ENCODE results near the gene NEDD8.
A peak's percentile ranks its signal among the peaks of the same experiment; 100 is the strongest.

The NEDD8 gene

GRCh38 chr14:24196071-24197055 lies 35.8 kb downstream of the NEDD8 start:
- DNase-seq (ENCODE audit: low read depth): no peak

GRCh38 chr14:24195186-24196070 lies 36.7 kb downstream of the NEDD8 start, which contains the start of gene TM9SF1:
TSS of gene TM9SF1 (minus strand) at chr14:24195441. CDS start at chr14:24195019, 422 bp downstream.
- DNase-seq (ENCODE audit: low read depth): peak; percentile 78

GRCh38 chr14:24194873-24195185 lies 37.3 kb downstream of the NEDD8 start:
- DNase-seq (ENCODE audit: low read depth): no peak

- no peak for DNase-seq (ENCODE audit: low read depth)
These were observed 37.8 kb downstream of the NEDD8 start for GRCh38 chr14:24194186-24194872.

- DNase-seq (ENCODE audit: low read depth): no peak
These were observed 39.2 kb downstream of the NEDD8 start for GRCh38 chr14:24192933-24193332.

- DNase-seq (ENCODE audit: low read depth): no peak
These were observed 41.8 kb downstream of the NEDD8 start for GRCh38 chr14:24190416-24190815.

GRCh38 chr14:24189460-24189859 lies 42.7 kb downstream of the NEDD8 start:
- DNase-seq (ENCODE audit: low read depth): no peak

GRCh38 chr14:24189059-24189375 lies 43.1 kb downstream of the NEDD8 start:
- DNase-seq (ENCODE audit: low read depth): no peak

- peak; percentile 92 for DNase-seq (ENCODE audit: low read depth)
These were observed 43.7 kb downstream of the NEDD8 start, which contains the start of gene IPO4 for GRCh38 chr14:24188251-24189058. TSS of gene IPO4 (minus strand) at chr14:24188816. CDS start at chr14:24188787, 29 bp downstream.

GRCh38 chr14:24187539-24187915 lies 44.6 kb downstream of the NEDD8 start:
- no peak for DNase-seq (ENCODE audit: low read depth)

- DNase-seq (ENCODE audit: low read depth): no peak
These were observed 45.2 kb downstream of the NEDD8 start for GRCh38 chr14:24186831-24187538.

GRCh38 chr14:24185741-24186140 lies 46.4 kb downstream of the NEDD8 start:
- DNase-seq (ENCODE audit: low read depth): no peak

GRCh38 chr14:24185026-24185425 lies 47.1 kb downstream of the NEDD8 start:
- DNase-seq (ENCODE audit: low read depth): no peak

- no peak for DNase-seq (ENCODE audit: low read depth)
These were observed 47.8 kb downstream of the NEDD8 start for GRCh38 chr14:24184104-24184970.

- no peak for DNase-seq (ENCODE audit: low read depth)
These were observed 49.1 kb downstream of the NEDD8 start for GRCh38 chr14:24183014-24183481.

- no peak for DNase-seq (ENCODE audit: low read depth)
These were observed 49.9 kb downstream of the NEDD8 start for GRCh38 chr14:24182110-24182882.

GRCh38 chr14:24181371-24182077 lies 50.6 kb downstream of the NEDD8 start:
- no peak for DNase-seq (ENCODE audit: low read depth)

Measured in activated gamma-delta T cell treated with anti-CD3 and anti-CD28 coated beads, Interleukin-2, amount 50 U/mL, for 16 hours (primary cell).